HEK293 (cell line): ENCODE results near the gene CACNB4.

Experiments used
- REST ChIP-seq: fragments of 450-650 bp; formaldehyde crosslinking; IDR thresholded peaks from 2 replicates; pipeline ENCODE4 v1.5.1; 2016; ENCODE audit warnings: missing biosample characterization, missing genetic modification characterization
- SP2 ChIP-seq: fragments of 450-650 bp; formaldehyde crosslinking; IDR thresholded peaks from 2 replicates; pipeline ENCODE4 v1.5.1; 2016; ENCODE audit warnings: missing biosample characterization, missing genetic modification characterization
- TCF7L2 ChIP-seq: IDR thresholded peaks from 2 replicates; pipeline ENCODE4 v1.6.1; 2011; ENCODE audit warnings: low read depth, mild to moderate bottlenecking, inconsistent platforms, low read length, moderate library complexity, borderline replicate concordance
- ZNF354C ChIP-seq: fragments of 450-650 bp; formaldehyde crosslinking; IDR thresholded peaks from 2 replicates; pipeline ENCODE4 v1.5.1; 2016; ENCODE audit warnings: missing biosample characterization, missing genetic modification characterization, low read depth, borderline replicate concordance
- ZNF549 ChIP-seq: fragments of 450-650 bp; IDR thresholded peaks from 2 replicates; pipeline ENCODE4 v1.5.1; 2018; ENCODE audit warnings: missing biosample characterization, missing genetic modification characterization, mild to moderate bottlenecking, inconsistent platforms, moderate library complexity
- ZNF626 ChIP-seq: fragments of 450-650 bp; sonication (Bioruptor Pico); formaldehyde crosslinking; IDR thresholded peaks from 2 replicates; pipeline ENCODE4 v1.5.1; 2018; ENCODE audit warnings: missing biosample characterization, missing genetic modification characterization, inconsistent platforms
- ZNF664 ChIP-seq: fragments of 450-650 bp; formaldehyde crosslinking; IDR thresholded peaks from 2 replicates; pipeline ENCODE4 v1.5.1; 2016; ENCODE audit warnings: missing biosample characterization, missing genetic modification characterization
- ZNF76 ChIP-seq: fragments of 450-650 bp; formaldehyde crosslinking; IDR thresholded peaks from 2 replicates; pipeline ENCODE4; 2016; ENCODE audit warnings: low read depth, missing biosample characterization, missing genetic modification characterization, borderline replicate concordance
- TF ChIP-seq, protein P1 (sequence below): fragments of 450-650 bp; formaldehyde crosslinking; IDR thresholded peaks from 2 replicates; pipeline ENCODE4 v1.5.1; 2016; ENCODE audit warnings: missing biosample characterization, missing genetic modification characterization
- TF ChIP-seq, protein P2 (sequence below): fragments of 450-650 bp; IDR thresholded peaks from 2 replicates; pipeline ENCODE4 v1.5.1; 2018; ENCODE audit warnings: missing biosample characterization, mild to moderate bottlenecking, missing genetic modification characterization

DNA sequence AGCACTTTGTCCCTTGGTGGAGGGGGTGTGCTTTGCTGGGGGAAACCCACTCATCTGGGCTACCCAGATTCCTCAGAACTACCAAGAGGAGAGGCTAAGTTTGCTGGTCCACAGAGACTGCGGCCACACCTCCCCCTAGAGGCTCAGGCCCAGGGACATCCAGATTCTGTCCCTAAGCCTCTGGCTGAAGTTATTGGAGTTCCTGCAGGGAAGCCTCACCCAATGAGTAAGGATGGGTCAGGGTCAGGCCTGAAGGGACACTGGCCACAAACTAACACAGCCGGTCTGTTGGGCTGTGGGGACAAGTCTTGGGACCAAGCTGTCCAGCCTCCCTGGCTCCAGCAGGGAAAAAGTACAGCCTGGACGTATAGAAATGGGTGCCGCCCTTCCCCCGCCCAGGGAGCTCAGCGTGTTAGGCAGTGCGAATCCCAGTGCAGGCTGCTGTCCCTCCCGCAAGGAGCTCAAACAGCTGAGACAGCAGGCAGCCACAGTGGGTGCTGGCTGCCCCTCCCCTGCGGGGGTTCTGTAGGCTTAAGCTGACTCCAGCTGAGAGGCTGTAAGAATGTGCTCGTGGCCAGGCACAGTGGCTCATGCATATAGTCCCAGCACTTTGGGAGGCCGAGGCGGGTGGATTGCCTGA is 183.7 kb downstream of the CACNB4 start:
- TF ChIP-seq ZNF664 (tag by site-specific recombination) = no peak
- TF ChIP-seq, protein P1, sequence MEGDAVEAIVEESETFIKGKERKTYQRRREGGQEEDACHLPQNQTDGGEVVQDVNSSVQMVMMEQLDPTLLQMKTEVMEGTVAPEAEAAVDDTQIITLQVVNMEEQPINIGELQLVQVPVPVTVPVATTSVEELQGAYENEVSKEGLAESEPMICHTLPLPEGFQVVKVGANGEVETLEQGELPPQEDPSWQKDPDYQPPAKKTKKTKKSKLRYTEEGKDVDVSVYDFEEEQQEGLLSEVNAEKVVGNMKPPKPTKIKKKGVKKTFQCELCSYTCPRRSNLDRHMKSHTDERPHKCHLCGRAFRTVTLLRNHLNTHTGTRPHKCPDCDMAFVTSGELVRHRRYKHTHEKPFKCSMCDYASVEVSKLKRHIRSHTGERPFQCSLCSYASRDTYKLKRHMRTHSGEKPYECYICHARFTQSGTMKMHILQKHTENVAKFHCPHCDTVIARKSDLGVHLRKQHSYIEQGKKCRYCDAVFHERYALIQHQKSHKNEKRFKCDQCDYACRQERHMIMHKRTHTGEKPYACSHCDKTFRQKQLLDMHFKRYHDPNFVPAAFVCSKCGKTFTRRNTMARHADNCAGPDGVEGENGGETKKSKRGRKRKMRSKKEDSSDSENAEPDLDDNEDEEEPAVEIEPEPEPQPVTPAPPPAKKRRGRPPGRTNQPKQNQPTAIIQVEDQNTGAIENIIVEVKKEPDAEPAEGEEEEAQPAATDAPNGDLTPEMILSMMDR (tag by site-specific recombination) = no peak
- TF ChIP-seq, protein P2, sequence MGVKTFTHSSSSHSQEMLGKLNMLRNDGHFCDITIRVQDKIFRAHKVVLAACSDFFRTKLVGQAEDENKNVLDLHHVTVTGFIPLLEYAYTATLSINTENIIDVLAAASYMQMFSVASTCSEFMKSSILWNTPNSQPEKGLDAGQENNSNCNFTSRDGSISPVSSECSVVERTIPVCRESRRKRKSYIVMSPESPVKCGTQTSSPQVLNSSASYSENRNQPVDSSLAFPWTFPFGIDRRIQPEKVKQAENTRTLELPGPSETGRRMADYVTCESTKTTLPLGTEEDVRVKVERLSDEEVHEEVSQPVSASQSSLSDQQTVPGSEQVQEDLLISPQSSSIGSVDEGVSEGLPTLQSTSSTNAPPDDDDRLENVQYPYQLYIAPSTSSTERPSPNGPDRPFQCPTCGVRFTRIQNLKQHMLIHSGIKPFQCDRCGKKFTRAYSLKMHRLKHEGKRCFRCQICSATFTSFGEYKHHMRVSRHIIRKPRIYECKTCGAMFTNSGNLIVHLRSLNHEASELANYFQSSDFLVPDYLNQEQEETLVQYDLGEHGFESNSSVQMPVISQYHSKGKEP (tag by site-specific recombination) = no peak
- no peak for TF ChIP-seq ZNF354C
- no peak for TF ChIP-seq ZNF549 (tag by site-specific recombination)
- no peak for TF ChIP-seq REST (tag by site-specific recombination)
- TF ChIP-seq ZNF626 = no peak
- no peak for TF ChIP-seq SP2 (tag by site-specific recombination)
- TF ChIP-seq ZNF76 (tag by site-specific recombination) = no peak
- TF ChIP-seq TCF7L2 = no peak
